Measurements from ENCODE around the gene ZNF74.

DNA sequence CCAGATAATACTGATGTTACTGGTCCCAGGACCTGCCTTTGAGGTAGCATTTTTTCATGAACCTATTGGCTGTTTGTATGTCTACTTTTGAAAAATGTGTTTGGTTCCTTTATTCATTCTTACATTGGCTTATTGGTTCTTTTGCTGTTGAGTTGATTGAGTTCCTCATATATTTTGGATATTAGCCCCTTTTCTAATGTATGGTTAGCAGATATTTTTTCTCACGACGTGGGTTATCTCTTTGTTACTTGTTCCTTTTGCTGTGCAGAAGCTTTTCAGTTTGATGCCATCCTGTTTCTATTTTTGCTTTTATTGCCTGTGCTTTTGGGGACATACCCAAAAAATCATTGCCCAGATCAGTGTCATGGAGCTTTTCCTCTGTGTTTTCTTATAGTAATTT, 9.8 kb upstream of the ZNF74 start:
- TF ChIP-seq, protein P1, sequence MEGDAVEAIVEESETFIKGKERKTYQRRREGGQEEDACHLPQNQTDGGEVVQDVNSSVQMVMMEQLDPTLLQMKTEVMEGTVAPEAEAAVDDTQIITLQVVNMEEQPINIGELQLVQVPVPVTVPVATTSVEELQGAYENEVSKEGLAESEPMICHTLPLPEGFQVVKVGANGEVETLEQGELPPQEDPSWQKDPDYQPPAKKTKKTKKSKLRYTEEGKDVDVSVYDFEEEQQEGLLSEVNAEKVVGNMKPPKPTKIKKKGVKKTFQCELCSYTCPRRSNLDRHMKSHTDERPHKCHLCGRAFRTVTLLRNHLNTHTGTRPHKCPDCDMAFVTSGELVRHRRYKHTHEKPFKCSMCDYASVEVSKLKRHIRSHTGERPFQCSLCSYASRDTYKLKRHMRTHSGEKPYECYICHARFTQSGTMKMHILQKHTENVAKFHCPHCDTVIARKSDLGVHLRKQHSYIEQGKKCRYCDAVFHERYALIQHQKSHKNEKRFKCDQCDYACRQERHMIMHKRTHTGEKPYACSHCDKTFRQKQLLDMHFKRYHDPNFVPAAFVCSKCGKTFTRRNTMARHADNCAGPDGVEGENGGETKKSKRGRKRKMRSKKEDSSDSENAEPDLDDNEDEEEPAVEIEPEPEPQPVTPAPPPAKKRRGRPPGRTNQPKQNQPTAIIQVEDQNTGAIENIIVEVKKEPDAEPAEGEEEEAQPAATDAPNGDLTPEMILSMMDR (conservative IDR thresholded peaks at IDR 0.05 in 1 of 2, IDR thresholded peaks at IDR 0.05 in 1 of 2; ENCODE audit: low read depth in 1 of 2, low read length in 2 of 2), result no peak
- TF ChIP-seq EZH2 (IDR thresholded peaks at IDR 0.05; ENCODE audit: low read length, missing control alignments), result no peak

Measured in fibroblast of lung (primary cell).